Stomach (tissue), 4 donors: ENCODE measurements around the gene ACSF3.

Source experiments
- CTCF ChIP-seq, 7 experiments: fragments of 450-650 bp in 4 of 7; fragments of 200-600 bp in 3 of 7; sonication (generic) in 3 of 7; IDR thresholded peaks; one replicate each; pipeline ENCODE4 v1.5.1; 2016 to 2019; ENCODE audit warnings: antibody characterized with exemption in 7 of 7, control low read depth in 2 of 7, mild to moderate bottlenecking in 1 of 7
- POLR2A ChIP-seq, 4 donors: fragments of 450-650 bp; IDR thresholded peaks; one replicate each; pipeline ENCODE4 v1.6.1; 2016; ENCODE audit warnings: antibody characterized with exemption in 4 of 4, control low read depth in 2 of 4, mild to moderate bottlenecking in 1 of 4, moderate library complexity in 1 of 4
- POLR2AphosphoS5 ChIP-seq, 3 donors: sonication (generic); formaldehyde crosslinking; IDR thresholded peaks; one replicate each; pipeline ENCODE4 v1.6.1; 2016; ENCODE audit warnings: antibody characterized with exemption in 3 of 3

GRCh38 chr16:89166696-89167424 lies 73.2 kb downstream of the ACSF3 start:
- TF ChIP-seq POLR2AphosphoS5 (IDR thresholded peaks at IDR 0.05) (no peak), POLR2A (IDR thresholded peaks at IDR 0.05) (no peak), CTCF (IDR thresholded peaks at IDR 0.05) (no peak)
